ENCODE results near the gene HDAC9. TPM values are rescaled to one million over a fixed set of nuclear protein-coding genes. Genes with fewer than 3 reads are reported as not detected.

HDAC9 gene
- total RNA-seq, 1 donor, result 55.0 TPM

GRCh38 chr7:18590241-18590640, 94.7 kb downstream of the HDAC9 start:
- TF ChIP-seq CTCF (IDR thresholded peaks at IDR 0.05; ENCODE audit: insufficient read depth, low read length), result no peak
- no peak for DNase-seq (ENCODE audit: low read depth)
- no peak overlapping the region for H3K4me3 ChIP-seq (ENCODE audit: low read depth, low read length)

GRCh38 chr7:18590744-18591340, 95.3 kb downstream of the HDAC9 start:
- peak; percentile 82 for DNase-seq (ENCODE audit: low read depth)
- peak; percentile 67 for TF ChIP-seq CTCF (IDR thresholded peaks at IDR 0.05; ENCODE audit: insufficient read depth, low read length)
- no peak overlapping the region for H3K4me3 ChIP-seq (ENCODE audit: low read depth, low read length)

GRCh38 chr7:18593602-18594279, 98.2 kb downstream of the HDAC9 start:
- no peak for DNase-seq (ENCODE audit: low read depth)
- no peak overlapping the region for H3K4me3 ChIP-seq (ENCODE audit: low read depth, low read length)
- TF ChIP-seq CTCF (IDR thresholded peaks at IDR 0.05; ENCODE audit: insufficient read depth, low read length), result no peak

GRCh38 chr7:18597754-18598153, 102.2 kb downstream of the HDAC9 start:
- no peak for TF ChIP-seq CTCF (IDR thresholded peaks at IDR 0.05; ENCODE audit: insufficient read depth, low read length)
- DNase-seq (ENCODE audit: low read depth), result peak; percentile 69
- H3K4me3 ChIP-seq (ENCODE audit: low read depth, low read length), result no peak overlapping the region

GRCh38 chr7:18607025-18607424, 111.5 kb downstream of the HDAC9 start:
- peak; percentile 7 for DNase-seq (ENCODE audit: low read depth)
- TF ChIP-seq CTCF (IDR thresholded peaks at IDR 0.05; ENCODE audit: insufficient read depth, low read length), result no peak
- H3K4me3 ChIP-seq (ENCODE audit: low read depth, low read length), result no peak overlapping the region

- peak; percentile 31 for DNase-seq (ENCODE audit: low read depth)
- H3K4me3 ChIP-seq (ENCODE audit: low read depth, low read length), result no peak overlapping the region
- peak; percentile 56 for TF ChIP-seq CTCF (IDR thresholded peaks at IDR 0.05; ENCODE audit: insufficient read depth, low read length)
These were observed 114.9 kb downstream of the HDAC9 start for GRCh38 chr7:18610331-18610948.

Measured in fibroblast of the aortic adventitia (primary cell).